Small intestine (tissue), 7 donors: ENCODE measurements around the gene DENND1C. TPM values are rescaled to one million over a fixed set of nuclear protein-coding genes. Genes with fewer than 3 reads are reported as not detected.
A peak's percentile ranks its signal among the peaks of the same experiment; 100 is the strongest.
"Not testable (repeated sequence)": the region's sequence is repeated elsewhere in the genome, so short reads cannot be mapped to it uniquely, and the experiment has no call there.

Experiments
- DNase-seq, 2 donors: peaks; one replicate each; pipeline versions ENCODE4 v3.0.0 to v3.0.0-alpha.2; 2013
- FAIRE-seq: peaks from 2 replicates; lab custom pipeline; 2012; peaks lifted over from hg19 to GRCh38; lab: Jason Lieb, UNC
- H3K27ac ChIP-seq, 3 donors: one replicate each; pipeline ENCODE4 v1.5.1; 2013; ENCODE audit warnings: low read length in 2 of 3, mild to moderate bottlenecking in 2 of 3, control low read depth in 1 of 3, inconsistent platforms in 1 of 3, low read depth in 1 of 3, moderate library complexity in 1 of 3
- H3K27me3 ChIP-seq, 3 donors: one replicate each; pipeline ENCODE4 v1.6.1; 2013; ENCODE audit warnings: low read length in 3 of 3, inconsistent platforms in 1 of 3; ENCODE audit not compliant: control insufficient read depth in 3 of 3, insufficient read depth in 3 of 3
- H3K36me3 ChIP-seq, 3 donors: one replicate each; pipeline ENCODE4 v1.6.1; 2013; ENCODE audit warnings: low read length in 3 of 3, inconsistent platforms in 1 of 3, low read depth in 1 of 3, mild to moderate bottlenecking in 1 of 3, moderate library complexity in 1 of 3; ENCODE audit not compliant: control insufficient read depth in 3 of 3, insufficient read depth in 2 of 3
- H3K4me1 ChIP-seq, 3 donors: one replicate each; pipeline ENCODE4 v1.6.1; 2013; ENCODE audit warnings: low read length in 2 of 3, inconsistent platforms in 1 of 3, low read depth in 1 of 3, mild to moderate bottlenecking in 1 of 3, moderate library complexity in 1 of 3; ENCODE audit not compliant: control insufficient read depth in 3 of 3, insufficient read depth in 2 of 3
- H3K4me3 ChIP-seq, 3 donors: one replicate each; pipeline ENCODE4 v1.5.1; 2013; ENCODE audit warnings: low read length in 3 of 3, control low read depth in 1 of 3, inconsistent platforms in 1 of 3, low read depth in 1 of 3, mild to moderate bottlenecking in 1 of 3, moderate library complexity in 1 of 3
- H3K9me3 ChIP-seq, 2 donors: one replicate each; pipeline ENCODE4 v1.6.1; 2013; ENCODE audit warnings: low read depth in 1 of 2, low read length in 1 of 2; ENCODE audit not compliant: control insufficient read depth in 2 of 2, insufficient read depth in 1 of 2
- WGBS, 3 donors: extraction: QIAGEN DNeasy Blood & Tissue Kit; methylation state at CpG; one replicate each; pipeline ENCODE4 v1.1.7; 2013; 5-methylcytosine and 5-hydroxymethylcytosine counted together
- polyA plus RNA-seq, 4 donors: library from polyadenylated mRNA; stranded (reverse) in 3 of 4; unstranded in 1 of 4; fragments of 200-250 nt in 3 of 4; fragments of 120-200 nt in 1 of 4; gene quantifications; one replicate each; pipeline versions ENCODE4 v1.2.1 to v1.2.3, GENCODE V29; 2013
- donor health status: healthy with polysubstance abuse.
- donor health status: control.
- donor health status: control.
- donor health status: Bipolar disorder and iron deficiency.
- donor health status: healthy.

Gene DENND1C
- polyA plus RNA-seq, 4 donors: 4.0 to 48.7 (median 9.6) TPM

GRCh38 chr19:6429419-6430221, 52.0 kb downstream of the DENND1C start:
- Histone ChIP-seq H3K27ac (no peak overlapping the region), H3K27me3 (peaks cover 0 to 7% (median 0%) of the 10 kb centered on the region in 3 donors), H3K9me3 (peaks cover 0 to 6% of the 10 kb centered on the region in 2 donors), H3K36me3 (no peaks in the 10 kb centered on the region), H3K4me3 (no peak overlapping the region), H3K4me1 (peaks cover 0 to 6% (median 0%) of the 10 kb centered on the region in 3 donors)
- FAIRE-seq (no peak), DNase-seq (no peak)
- WGBS, 3 donors: 54 to 56% (median 55%) methylated on average over 15 to 20 of the region's 20 CpGs

- DNase-seq, H3K36me3 ChIP-seq, H3K27me3 ChIP-seq, H3K9me3 ChIP-seq, H3K4me1 ChIP-seq, H3K27ac ChIP-seq, H3K4me3 ChIP-seq: not testable (repeated sequence)
- peak; percentile 97 for FAIRE-seq
- 73 to 87% (median 82%) methylated on average over 2 of the region's 2 CpGs for WGBS, 3 donors
These were observed 52.7 kb downstream of the DENND1C start for GRCh38 chr19:6428692-6429418.

DNA sequence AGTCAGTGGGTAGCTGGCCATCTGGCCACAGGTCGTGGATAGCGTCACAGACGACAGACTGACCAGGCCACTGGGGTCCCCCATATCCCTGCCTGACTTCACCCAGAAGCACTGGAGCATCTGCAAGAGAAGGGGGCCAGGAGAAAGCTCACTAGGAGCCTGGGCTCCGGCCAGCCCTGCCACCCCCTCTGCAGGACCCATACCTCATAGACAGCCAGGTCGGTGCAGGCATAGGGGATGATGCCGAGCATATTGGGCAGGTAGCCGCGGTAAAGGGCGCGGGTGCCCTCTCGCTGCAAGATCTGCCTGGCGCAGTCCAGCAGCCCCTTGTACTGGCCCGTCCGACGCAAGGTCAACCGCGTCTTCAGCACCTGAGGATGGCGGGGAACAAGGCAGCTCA, 54.5 kb downstream of the DENND1C start:
- H3K27ac ChIP-seq: no peak overlapping the region
- WGBS, 3 donors: 93 to 97% (median 97%) methylated on average over 18 of the region's 18 CpGs
- DNase-seq (no peak), FAIRE-seq (no peak)
- peaks cover 0 to 6% of the 10 kb centered on the region in 2 donors for H3K9me3 ChIP-seq
- H3K4me1 ChIP-seq: peaks cover 0 to 11% (median 0%) of the 10 kb centered on the region in 3 donors
- no peak overlapping the region for H3K4me3 ChIP-seq
- peaks cover 0 to 6% (median 0%) of the 10 kb centered on the region in 3 donors for H3K36me3 ChIP-seq
- H3K27me3 ChIP-seq: peaks cover 0 to 7% (median 0%) of the 10 kb centered on the region in 3 donors

GRCh38 chr19:6425732-6426620, 55.6 kb downstream of the DENND1C start:
- H3K9me3 ChIP-seq: peaks cover 0 to 6% of the 10 kb centered on the region in 2 donors
- no peak for FAIRE-seq
- peak overlapping the region; percentile 32 to 79 (median 38) for H3K27ac ChIP-seq
- H3K4me3 ChIP-seq: peak overlapping the region in 2 of 3 donors; percentile 7 to 10
- peaks cover 0 to 18% (median 0%) of the 10 kb centered on the region in 3 donors for H3K36me3 ChIP-seq
- peaks cover 0 to 11% (median 0%) of the 10 kb centered on the region in 3 donors for H3K4me1 ChIP-seq
- peak in 1 of 2 donors; percentile 29 for DNase-seq
- WGBS, 3 donors: 94 to 96% (median 94%) methylated on average over 21 of the region's 21 CpGs
- H3K27me3 ChIP-seq: peaks cover 0 to 7% (median 0%) of the 10 kb centered on the region in 3 donors

GRCh38 chr19:6424939-6425731, 56.5 kb downstream of the DENND1C start:
- 7 to 10% (median 9%) methylated on average over 43 of the region's 43 CpGs for WGBS, 3 donors
- peak; percentile 98 for FAIRE-seq
- peak; percentile 100 for DNase-seq

GRCh38 chr19:6424195-6424938, 57.2 kb downstream of the DENND1C start, which contains the start of gene KHSRP:
Gene KHSRP, minus strand, starts transcription at chr19:6424811. Its CDS starts 110 bp downstream, at chr19:6424701.
- Histone ChIP-seq H3K27ac (peak within 1 kb of the TSS; percentile 37 to 79 (median 38)), H3K4me1 (peaks cover 0 to 11% (median 0%) of the 10 kb centered on the region in 3 donors), H3K36me3 (peaks cover 2 to 34% (median 10%) of the 10 kb centered on the region in 3 donors), H3K4me3 (peak within 1 kb of the TSS; percentile 74 to 97 (median 94)), H3K9me3 (peaks cover 0 to 6% of the 10 kb centered on the region in 2 donors), H3K27me3 (peaks cover 0 to 3% (median 0%) of the 10 kb centered on the region in 3 donors)
- peak in 1 of 2 donors; percentile 38 for DNase-seq
- no peak for FAIRE-seq
- 0 to 1% (median 1%) methylated on average over 43 to 114 of the region's 114 CpGs for WGBS, 3 donors

More at GRCh38 chr19:6424939-6425731, 56.5 kb downstream of the DENND1C start:
- Histone ChIP-seq H3K4me3 (peak overlapping the region in 2 of 3 donors; percentile 7 to 10), H3K4me1 (peaks cover 0 to 11% (median 0%) of the 10 kb centered on the region in 3 donors), H3K27me3 (peaks cover 0 to 7% (median 0%) of the 10 kb centered on the region in 3 donors), H3K36me3 (peaks cover 0 to 26% (median 3%) of the 10 kb centered on the region in 3 donors), H3K27ac (peak overlapping the region; percentile 32 to 79 (median 38)), H3K9me3 (peaks cover 0 to 6% of the 10 kb centered on the region in 2 donors)
